OCI-LY3 (cell line): ENCODE data around the gene TMEM125.

Experiments
- H2AFZ ChIP-seq: fragments of 200-600, 300-600 bp; shearing (Covaris generic); 2 replicates; pipeline ENCODE4 v1.6.0; 2014; ENCODE audit warnings: antibody characterized with exemption, low read depth, low read length
- H3K27ac ChIP-seq: fragments of 200-600, 300-600 bp; sonication (generic); 2 replicates; pipeline ENCODE4 v1.5.1; 2014; ENCODE audit warnings: mild to moderate bottlenecking, low read length, moderate library complexity, mixed read lengths
- H3K27me3 ChIP-seq: fragments of 200-600, 300-600 bp; sonication (generic); 2 replicates; pipeline ENCODE4 v1.6.1; 2014; ENCODE audit warnings: low read depth, low read length, mixed read lengths
- H3K36me3 ChIP-seq: fragments of 200-600, 300-600 bp; sonication (generic); replicated peaks from 2 replicates; pipeline ENCODE3; 2014; ENCODE audit warnings: low read depth, low read length, mixed read lengths
- H3K4me1 ChIP-seq: fragments of 300-600, 200-600 bp; sonication (generic); 2 replicates; pipeline ENCODE4 v1.6.1; 2014; ENCODE audit warnings: low read length, mixed read lengths
- H3K4me2 ChIP-seq: fragments of 200-600, 300-600 bp; sonication (generic); 2 replicates; pipeline ENCODE4 v1.6.1; 2014; ENCODE audit warnings: low read length, mixed read lengths
- H3K4me3 ChIP-seq: fragments of 300-600, 200-600 bp; sonication (generic); 2 replicates; pipeline ENCODE4 v1.5.1; 2014; ENCODE audit warnings: antibody characterized with exemption, mild to moderate bottlenecking, low read length, moderate library complexity
- H3K79me2 ChIP-seq: fragments of 300-600, 200-600 bp; shearing (Covaris generic); 2 replicates; pipeline ENCODE4 v1.6.1; 2014; ENCODE audit warnings: mild to moderate bottlenecking, low read length, mixed read lengths
- H3K9ac ChIP-seq: fragments of 300-600, 200-600 bp; shearing (Covaris generic); 2 replicates; pipeline ENCODE4 v1.6.0; 2014; ENCODE audit warnings: mild to moderate bottlenecking, low read length, moderate library complexity
- H3K9me3 ChIP-seq: fragments of 200-600, 300-600 bp; shearing (Covaris generic); 2 replicates; pipeline ENCODE4 v1.6.1; 2014; ENCODE audit warnings: low read length, mixed read lengths; ENCODE audit not compliant: insufficient read depth
- H4K20me1 ChIP-seq: fragments of 200-600, 300-600 bp; sonication (generic); 2 replicates; pipeline ENCODE4 v1.6.1; 2016; ENCODE audit warnings: low read length, mixed read lengths; ENCODE audit not compliant: insufficient read depth
- EZH2phosphoT487 ChIP-seq: fragments of 200-600 bp; shearing (Covaris generic); IDR thresholded peaks from 2 replicates; pipeline ENCODE4 v1.6.1; 2018; ENCODE audit warnings: antibody characterized with exemption, mixed run types, low read depth
- TF ChIP-seq, protein P1 (sequence below): fragments of 200-600, 300-600 bp; sonication (generic); IDR thresholded peaks from 2 replicates; pipeline ENCODE4 v1.5.1; 2014; ENCODE audit warnings: antibody characterized with exemption, low read length, low read depth

TMEM125 gene

DNA sequence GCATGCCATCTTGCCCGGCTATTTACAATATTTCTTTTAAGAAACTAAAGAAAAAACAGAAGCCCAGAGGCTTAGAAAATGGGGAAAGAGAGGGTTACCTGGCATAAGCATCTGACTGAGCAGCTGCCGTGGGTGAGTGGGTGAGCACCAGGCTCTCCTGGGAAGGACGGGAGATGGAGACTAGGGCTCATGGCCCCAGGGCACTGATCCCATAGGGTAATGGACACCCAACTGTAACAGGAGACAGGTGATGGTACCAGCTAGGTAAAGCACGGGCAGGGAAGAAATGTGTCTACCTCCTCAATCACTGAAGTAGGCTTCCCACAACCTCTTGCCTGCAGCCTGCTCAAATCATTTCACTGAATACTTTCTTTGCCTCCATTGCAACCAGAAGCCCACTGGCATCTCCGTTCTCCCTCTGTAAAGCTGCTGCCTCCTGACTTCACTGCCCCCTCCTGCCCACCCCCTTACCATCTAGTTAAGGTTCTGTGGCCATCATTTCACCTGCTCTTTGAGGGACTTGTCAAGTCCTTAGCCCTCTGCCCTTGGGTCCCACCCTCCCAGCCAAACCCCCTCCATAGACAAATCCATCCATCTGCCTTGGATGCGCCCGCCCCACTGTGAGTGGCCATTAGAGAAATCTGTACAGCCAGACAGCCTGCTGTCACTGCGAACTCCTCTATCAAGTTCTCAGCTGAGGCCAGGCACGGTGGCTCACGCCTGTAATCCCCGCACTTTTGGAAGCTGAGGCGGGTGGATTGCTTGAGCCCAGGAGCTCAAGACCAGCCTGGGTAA is 6.2 kb downstream of the TMEM125 start:
- Histone ChIP-seq H3K36me3 (no peaks in the 10 kb centered on the region), H3K4me3 (no peak overlapping the region), H3K27ac (no peak overlapping the region), H3K79me2 (no peaks in the 10 kb centered on the region), H3K4me1 (no peaks in the 10 kb centered on the region), H2AFZ (no peak overlapping the region), H3K4me2 (no peak overlapping the region), H3K9ac (no peak overlapping the region), H3K27me3 (no peaks in the 10 kb centered on the region), H3K9me3 (no peaks in the 10 kb centered on the region), H4K20me1 (no peaks in the 10 kb centered on the region)
- TF ChIP-seq EZH2phosphoT487 = no peak
- TF ChIP-seq, protein P1, sequence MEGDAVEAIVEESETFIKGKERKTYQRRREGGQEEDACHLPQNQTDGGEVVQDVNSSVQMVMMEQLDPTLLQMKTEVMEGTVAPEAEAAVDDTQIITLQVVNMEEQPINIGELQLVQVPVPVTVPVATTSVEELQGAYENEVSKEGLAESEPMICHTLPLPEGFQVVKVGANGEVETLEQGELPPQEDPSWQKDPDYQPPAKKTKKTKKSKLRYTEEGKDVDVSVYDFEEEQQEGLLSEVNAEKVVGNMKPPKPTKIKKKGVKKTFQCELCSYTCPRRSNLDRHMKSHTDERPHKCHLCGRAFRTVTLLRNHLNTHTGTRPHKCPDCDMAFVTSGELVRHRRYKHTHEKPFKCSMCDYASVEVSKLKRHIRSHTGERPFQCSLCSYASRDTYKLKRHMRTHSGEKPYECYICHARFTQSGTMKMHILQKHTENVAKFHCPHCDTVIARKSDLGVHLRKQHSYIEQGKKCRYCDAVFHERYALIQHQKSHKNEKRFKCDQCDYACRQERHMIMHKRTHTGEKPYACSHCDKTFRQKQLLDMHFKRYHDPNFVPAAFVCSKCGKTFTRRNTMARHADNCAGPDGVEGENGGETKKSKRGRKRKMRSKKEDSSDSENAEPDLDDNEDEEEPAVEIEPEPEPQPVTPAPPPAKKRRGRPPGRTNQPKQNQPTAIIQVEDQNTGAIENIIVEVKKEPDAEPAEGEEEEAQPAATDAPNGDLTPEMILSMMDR = no peak

DNA sequence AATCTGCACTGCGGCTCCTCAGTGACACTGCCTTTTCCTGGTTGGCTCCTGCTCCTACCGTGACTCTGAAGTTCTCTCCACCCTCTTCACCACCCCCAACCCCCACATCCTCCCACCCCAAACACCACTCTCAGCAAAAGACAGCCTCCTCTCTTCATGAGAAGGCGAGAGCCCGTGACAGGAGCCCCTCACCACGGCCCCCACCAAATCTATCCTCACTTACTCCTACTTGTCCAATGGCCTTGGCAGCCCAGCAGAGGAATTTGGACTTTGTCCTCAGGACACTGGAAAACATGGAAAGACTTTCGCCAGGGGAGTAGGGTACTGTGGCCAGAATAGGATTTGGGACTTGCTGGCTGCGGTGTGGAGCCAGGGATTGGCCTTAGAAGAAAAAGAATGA is 6.9 kb downstream of the TMEM125 start:
- no peak overlapping the region for H3K4me2 ChIP-seq
- H3K27ac ChIP-seq = no peak overlapping the region
- H3K36me3 ChIP-seq = no peaks in the 10 kb centered on the region
- no peaks in the 10 kb centered on the region for H4K20me1 ChIP-seq
- H3K9ac ChIP-seq = no peak overlapping the region
- H3K4me1 ChIP-seq = no peaks in the 10 kb centered on the region
- H3K9me3 ChIP-seq = no peaks in the 10 kb centered on the region
- H3K4me3 ChIP-seq = no peak overlapping the region
- H2AFZ ChIP-seq = no peak overlapping the region
- H3K79me2 ChIP-seq = no peaks in the 10 kb centered on the region
- TF ChIP-seq, protein P1 = no peak
- no peak for TF ChIP-seq EZH2phosphoT487
- H3K27me3 ChIP-seq = no peaks in the 10 kb centered on the region

- no peaks in the 10 kb centered on the region for H3K36me3 ChIP-seq
- H3K4me1 ChIP-seq = no peaks in the 10 kb centered on the region
- no peaks in the 10 kb centered on the region for H3K9me3 ChIP-seq
- no peak overlapping the region for H2AFZ ChIP-seq
- H3K4me2 ChIP-seq = no peak overlapping the region
- no peaks in the 10 kb centered on the region for H4K20me1 ChIP-seq
- no peak for TF ChIP-seq EZH2phosphoT487
- TF ChIP-seq, protein P1 = no peak
- no peak overlapping the region for H3K4me3 ChIP-seq
- H3K79me2 ChIP-seq = no peaks in the 10 kb centered on the region
- H3K27ac ChIP-seq = no peak overlapping the region
- H3K27me3 ChIP-seq = no peaks in the 10 kb centered on the region
- H3K9ac ChIP-seq = no peak overlapping the region
These were observed 7.5 kb downstream of the TMEM125 start for GRCh38 chr1:43277116-43277876.

- Histone ChIP-seq H3K27ac (no peak overlapping the region), H2AFZ (no peak overlapping the region), H3K4me2 (no peak overlapping the region), H3K36me3 (no peaks in the 10 kb centered on the region), H3K27me3 (no peaks in the 10 kb centered on the region), H3K4me3 (no peak overlapping the region), H3K4me1 (no peaks in the 10 kb centered on the region), H3K9ac (no peak overlapping the region), H4K20me1 (no peaks in the 10 kb centered on the region), H3K9me3 (no peaks in the 10 kb centered on the region), H3K79me2 (no peaks in the 10 kb centered on the region)
- TF ChIP-seq, protein P1 = no peak
- TF ChIP-seq EZH2phosphoT487 = no peak
These were observed 9.4 kb downstream of the TMEM125 start for GRCh38 chr1:43279161-43279560.
